ENCODE data around the gene EVI5. TPM values are rescaled to one million over a fixed set of nuclear protein-coding genes. Genes with fewer than 3 reads are reported as not detected.
"Not testable (repeated sequence)": the region's sequence is repeated elsewhere in the genome, so short reads cannot be mapped to it uniquely, and the experiment has no call there.

The EVI5 gene
- total and polyA plus RNA-seq, 2 donors (not counting 1 experiment from before 2014, with no cell fraction given) = 1.5 to 36.3 TPM

DNA sequence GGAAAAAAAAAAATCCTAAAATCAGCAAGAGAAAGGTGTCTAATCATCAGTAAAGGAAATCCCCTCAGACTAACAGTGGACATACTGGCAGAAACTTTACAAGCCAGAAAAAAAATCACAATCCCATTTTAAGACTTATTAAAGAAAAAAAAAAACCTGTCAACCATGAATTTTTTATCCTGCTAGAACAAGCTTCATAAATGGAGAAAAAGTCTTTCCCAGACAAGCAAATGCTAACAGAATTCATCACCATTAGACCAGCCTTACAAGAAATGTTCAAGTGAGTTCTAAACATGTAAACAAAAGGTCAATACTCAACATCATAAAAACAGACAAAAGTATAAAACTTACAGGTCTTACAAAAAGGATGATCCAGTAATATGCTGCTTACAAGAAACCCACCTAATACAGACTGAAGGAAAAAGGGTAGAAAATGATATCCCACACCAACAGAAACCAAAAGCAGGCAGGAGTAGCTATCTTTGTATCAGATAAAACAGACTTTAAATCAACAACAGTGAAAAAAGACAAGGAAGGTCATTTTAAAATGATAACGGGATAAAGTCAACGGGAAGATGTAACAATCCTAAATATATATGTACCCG is 129.6 kb downstream of the EVI5 start:
- H3K4me3 ChIP-seq (ENCODE audit: control extremely low read depth in 1 of 5, extremely low read depth in 1 of 5, insufficient read depth in 1 of 5, low read depth in 2 of 5, low read length in 4 of 5) = no peak overlapping the region
- ATAC-seq (ENCODE audit: low read depth) (no peak), DNase-seq (no peak)
- no peak overlapping the region for H3K27ac Mint-ChIP-seq
- no peak overlapping the region for H3K27ac ChIP-seq (ENCODE audit: low read length in 2 of 2)
- H3K79me2 ChIP-seq (ENCODE audit: control insufficient read depth, insufficient read depth, low read length) = no peaks in the 10 kb centered on the region
- no peaks in the 10 kb centered on the region for H3K27me3 ChIP-seq (replicated peaks in 1 of 4; ENCODE audit: control extremely low read depth in 1 of 4, control insufficient read depth in 3 of 4, insufficient read depth in 4 of 4, low read length in 3 of 4)
- ChIA-PET CTCF (interaction anchor here (0.7 kb wide), 1 partner anchor 199 kb away, joined by 3 read pairs; no protein-coding TSS in a partner anchor), POLR2A (no interaction called here)
- no peaks in the 10 kb centered on the region for H3K27me3 Mint-ChIP-seq
- H3K9ac ChIP-seq (ENCODE audit: low read length) = no peak overlapping the region
- peaks cover 5 to 6% of the 10 kb centered on the region in 2 experiments for H3K36me3 ChIP-seq (replicated peaks in 1 of 2; ENCODE audit: control extremely low read depth in 1 of 2, control insufficient read depth in 1 of 2, extremely low read depth in 1 of 2, insufficient read depth in 2 of 2, low read length in 1 of 2)
- H3K4me1 ChIP-seq (ENCODE audit: control insufficient read depth in 2 of 2, insufficient read depth in 2 of 2, low read length in 2 of 2) = no peaks in the 10 kb centered on the region
- WGBS (ENCODE audit: insufficient coverage) = no CpG with 5 or more reads among the region's 3 CpGs
- H4K20me1 ChIP-seq (ENCODE audit: control insufficient read depth, insufficient read depth, low read length, poor library complexity, severe bottlenecking) = no peaks in the 10 kb centered on the region
- peaks cover 20% of the 10 kb centered on the region for H3K9me3 Mint-ChIP-seq (ENCODE audit: insufficient read depth)
- no peak overlapping the region for H3K4me3 Mint-ChIP-seq
- no peak overlapping the region for H2AFZ ChIP-seq (ENCODE audit: insufficient read depth, low read depth, low read length, poor library complexity, severe bottlenecking)
- peaks cover 4 to 30% (median 25%) of the 10 kb centered on the region in 3 donors for H3K9me3 ChIP-seq (ENCODE audit: control extremely low read depth in 1 of 3, control insufficient read depth in 2 of 3, insufficient read depth in 1 of 3, low read length in 2 of 3)
- intact Hi-C loops (cut with micrococcal nuclease) = no loop called here
- H3K4me1 Mint-ChIP-seq = no peaks in the 10 kb centered on the region
- no peak for TF ChIP-seq EZH2 (IDR thresholded peaks at IDR 0.05; ENCODE audit: borderline replicate concordance, insufficient read depth, low read depth, low read length, poor library complexity, severe bottlenecking)
- TF ChIP-seq, protein P1, sequence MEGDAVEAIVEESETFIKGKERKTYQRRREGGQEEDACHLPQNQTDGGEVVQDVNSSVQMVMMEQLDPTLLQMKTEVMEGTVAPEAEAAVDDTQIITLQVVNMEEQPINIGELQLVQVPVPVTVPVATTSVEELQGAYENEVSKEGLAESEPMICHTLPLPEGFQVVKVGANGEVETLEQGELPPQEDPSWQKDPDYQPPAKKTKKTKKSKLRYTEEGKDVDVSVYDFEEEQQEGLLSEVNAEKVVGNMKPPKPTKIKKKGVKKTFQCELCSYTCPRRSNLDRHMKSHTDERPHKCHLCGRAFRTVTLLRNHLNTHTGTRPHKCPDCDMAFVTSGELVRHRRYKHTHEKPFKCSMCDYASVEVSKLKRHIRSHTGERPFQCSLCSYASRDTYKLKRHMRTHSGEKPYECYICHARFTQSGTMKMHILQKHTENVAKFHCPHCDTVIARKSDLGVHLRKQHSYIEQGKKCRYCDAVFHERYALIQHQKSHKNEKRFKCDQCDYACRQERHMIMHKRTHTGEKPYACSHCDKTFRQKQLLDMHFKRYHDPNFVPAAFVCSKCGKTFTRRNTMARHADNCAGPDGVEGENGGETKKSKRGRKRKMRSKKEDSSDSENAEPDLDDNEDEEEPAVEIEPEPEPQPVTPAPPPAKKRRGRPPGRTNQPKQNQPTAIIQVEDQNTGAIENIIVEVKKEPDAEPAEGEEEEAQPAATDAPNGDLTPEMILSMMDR (IDR thresholded peaks at IDR 0.05) = no peak
- H3K4me2 ChIP-seq (replicated peaks; ENCODE audit: low read depth, low read length, poor library complexity, severe bottlenecking) = no peak overlapping the region

DNA sequence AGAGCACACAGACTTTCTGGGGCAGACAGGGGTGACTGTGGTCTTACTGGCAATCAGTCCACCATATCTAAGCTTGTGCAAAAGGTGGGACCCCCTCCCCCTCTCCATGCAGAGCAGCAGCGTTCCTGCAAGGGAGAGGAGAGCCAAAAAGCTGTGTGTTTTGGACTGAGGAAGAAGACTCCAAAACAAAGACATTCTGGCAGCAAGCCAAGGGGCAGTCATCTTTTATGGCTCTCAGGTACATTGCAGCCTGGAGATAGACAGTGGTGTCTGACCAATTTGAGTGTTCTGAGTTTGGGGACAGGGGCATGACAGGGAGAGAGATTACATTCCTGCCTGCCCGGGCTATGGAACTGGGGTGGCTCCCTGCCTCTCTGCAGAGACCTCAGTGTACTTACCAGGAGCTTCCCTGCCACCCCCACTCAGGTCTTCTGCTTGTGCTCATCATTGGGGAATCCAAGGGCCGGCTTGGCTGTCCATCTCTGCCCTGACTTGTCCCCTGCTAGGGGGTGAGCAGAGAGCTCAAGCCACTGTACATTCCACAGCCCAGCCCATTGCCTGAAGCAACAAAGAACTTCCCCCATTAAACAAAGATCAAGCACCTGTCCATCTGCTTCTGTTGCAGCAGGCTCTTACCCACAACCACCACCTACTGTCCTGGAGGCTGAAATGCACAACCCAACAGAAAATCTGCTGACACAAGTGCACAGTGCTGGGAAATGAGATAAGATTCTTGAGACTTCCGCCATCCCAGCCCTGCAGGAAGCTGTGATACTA is 131.1 kb downstream of the EVI5 start:
- H3K79me2 ChIP-seq (ENCODE audit: control insufficient read depth, insufficient read depth, low read length) = no peaks in the 10 kb centered on the region
- Mint-ChIP-seq H3K27ac (no peak overlapping the region), H3K9me3 (ENCODE audit: insufficient read depth) (peaks cover 20% of the 10 kb centered on the region), H3K4me1 (no peaks in the 10 kb centered on the region), H3K4me3 (no peak overlapping the region), H3K27me3 (no peaks in the 10 kb centered on the region)
- no peaks in the 10 kb centered on the region for H3K4me1 ChIP-seq (ENCODE audit: control insufficient read depth in 2 of 2, insufficient read depth in 2 of 2, low read length in 2 of 2)
- ChIA-PET CTCF (no interaction called here), POLR2A (no interaction called here)
- H3K9me3 ChIP-seq (ENCODE audit: control extremely low read depth in 1 of 3, control insufficient read depth in 2 of 3, insufficient read depth in 1 of 3, low read length in 2 of 3) = peaks cover 4 to 30% (median 25%) of the 10 kb centered on the region in 3 donors
- no peak overlapping the region for H3K27ac ChIP-seq (ENCODE audit: low read length in 2 of 2)
- peaks cover 5 to 6% of the 10 kb centered on the region in 2 experiments for H3K36me3 ChIP-seq (replicated peaks in 1 of 2; ENCODE audit: control extremely low read depth in 1 of 2, control insufficient read depth in 1 of 2, extremely low read depth in 1 of 2, insufficient read depth in 2 of 2, low read length in 1 of 2)
- H2AFZ ChIP-seq (ENCODE audit: insufficient read depth, low read depth, low read length, poor library complexity, severe bottlenecking) = no peak overlapping the region
- H4K20me1 ChIP-seq (ENCODE audit: control insufficient read depth, insufficient read depth, low read length, poor library complexity, severe bottlenecking) = no peaks in the 10 kb centered on the region
- H3K4me3 ChIP-seq (ENCODE audit: control extremely low read depth in 1 of 5, extremely low read depth in 1 of 5, insufficient read depth in 1 of 5, low read depth in 2 of 5, low read length in 4 of 5) = no peak overlapping the region
- no peak for ATAC-seq (ENCODE audit: low read depth)
- no peak for DNase-seq
- H3K27me3 ChIP-seq (replicated peaks in 1 of 4; ENCODE audit: control extremely low read depth in 1 of 4, control insufficient read depth in 3 of 4, insufficient read depth in 4 of 4, low read length in 3 of 4) = no peaks in the 10 kb centered on the region
- H3K9ac ChIP-seq (ENCODE audit: low read length) = no peak overlapping the region
- intact Hi-C loops (cut with micrococcal nuclease) = no loop called here
- WGBS (ENCODE audit: insufficient coverage) = 100% methylated on average over 2 of the region's 4 CpGs
- H3K4me2 ChIP-seq (replicated peaks; ENCODE audit: low read depth, low read length, poor library complexity, severe bottlenecking) = no peak overlapping the region
- TF ChIP-seq EZH2 (IDR thresholded peaks at IDR 0.05; ENCODE audit: borderline replicate concordance, insufficient read depth, low read depth, low read length, poor library complexity, severe bottlenecking) = no peak
- TF ChIP-seq, protein P1 (IDR thresholded peaks at IDR 0.05) = no peak

DNA sequence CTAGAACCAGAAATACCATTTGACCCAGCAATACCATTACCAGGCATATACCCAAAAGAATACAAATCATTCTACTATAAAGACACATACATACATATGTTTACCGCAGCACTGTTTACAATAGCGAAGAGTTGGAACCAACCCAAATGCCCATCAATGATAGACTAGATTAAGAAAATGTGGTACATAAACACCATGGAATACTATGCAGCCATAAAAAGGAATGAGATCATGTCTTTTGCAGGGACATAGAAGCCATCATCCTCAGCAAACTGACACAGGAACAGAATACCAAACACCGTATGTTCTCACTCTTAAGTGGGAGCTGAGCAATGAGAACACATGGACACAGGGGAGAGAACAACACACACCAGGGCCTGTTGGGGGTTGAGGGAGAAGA is 144.2 kb downstream of the EVI5 start:
- H3K9me3 ChIP-seq (ENCODE audit: control extremely low read depth in 1 of 3, control insufficient read depth in 2 of 3, insufficient read depth in 1 of 3, low read length in 2 of 3); H3K27ac ChIP-seq (ENCODE audit: low read length in 2 of 2); H3K27ac Mint-ChIP-seq; CTCF ChIA-PET; DNase-seq; H3K27me3 Mint-ChIP-seq; H3K4me2 ChIP-seq (replicated peaks; ENCODE audit: low read depth, low read length, poor library complexity, severe bottlenecking); H3K36me3 ChIP-seq (replicated peaks in 1 of 2; ENCODE audit: control extremely low read depth in 1 of 2, control insufficient read depth in 1 of 2, extremely low read depth in 1 of 2, insufficient read depth in 2 of 2, low read length in 1 of 2); H2AFZ ChIP-seq (ENCODE audit: insufficient read depth, low read depth, low read length, poor library complexity, severe bottlenecking); H3K4me1 Mint-ChIP-seq; ATAC-seq (ENCODE audit: low read depth); H3K9ac ChIP-seq (ENCODE audit: low read length); intact Hi-C loops (cut with micrococcal nuclease); H4K20me1 ChIP-seq (ENCODE audit: control insufficient read depth, insufficient read depth, low read length, poor library complexity, severe bottlenecking); H3K9me3 Mint-ChIP-seq (ENCODE audit: insufficient read depth); H3K4me1 ChIP-seq (ENCODE audit: control insufficient read depth in 2 of 2, insufficient read depth in 2 of 2, low read length in 2 of 2); H3K79me2 ChIP-seq (ENCODE audit: control insufficient read depth, insufficient read depth, low read length); POLR2A ChIA-PET; H3K4me3 Mint-ChIP-seq; H3K27me3 ChIP-seq (replicated peaks in 1 of 4; ENCODE audit: control extremely low read depth in 1 of 4, control insufficient read depth in 3 of 4, insufficient read depth in 4 of 4, low read length in 3 of 4); H3K4me3 ChIP-seq (ENCODE audit: control extremely low read depth in 1 of 5, extremely low read depth in 1 of 5, insufficient read depth in 1 of 5, low read depth in 2 of 5, low read length in 4 of 5): not testable (repeated sequence)
- 100% methylated on average over 1 of the region's 3 CpGs for WGBS (ENCODE audit: insufficient coverage)

All from B cell (primary cell).